GM12878 (cell line): ENCODE results near the gene ZDHHC22. TPM values are rescaled to one million over a fixed set of nuclear protein-coding genes. Genes with fewer than 3 reads are reported as not detected.

ENCODE experiments used
- CREB1 ChIP-seq: IDR thresholded peaks from 2 replicates; pipeline ENCODE4 v1.6.1; 2012; ENCODE audit warnings: low read depth, mild to moderate bottlenecking, inconsistent platforms
- CUX1 ChIP-seq: IDR thresholded peaks from 2 replicates; pipeline ENCODE4 v1.6.1; 2012; ENCODE audit warnings: improper control_type of control experiment, low read depth, low read length; ENCODE audit not compliant: insufficient replicate concordance
- E2F4 ChIP-seq: IDR thresholded peaks from 2 replicates; pipeline ENCODE4 v1.6.1; 2012; ENCODE audit warnings: low read depth, low read length, improper control_type of control experiment
- FOS ChIP-seq: IDR thresholded peaks from 3 replicates; pipeline ENCODE4 v1.6.1; 2011; ENCODE audit warnings: borderline replicate concordance; ENCODE audit not compliant: insufficient read length; ENCODE audit errors: extremely low read depth
- GATAD2B ChIP-seq: fragments of 450-650 bp; conservative IDR thresholded peaks from 2 replicates; pipeline ENCODE4 v1.6.1; 2017; ENCODE audit warnings: low read depth, mild to moderate bottlenecking, moderate library complexity
- IKZF2 ChIP-seq, 2 experiments: fragments of 450-650 bp; IDR thresholded peaks; 2 replicates each; pipeline ENCODE4 v1.6.1; 2017; ENCODE audit warnings: mild to moderate bottlenecking in 2 of 2, moderate library complexity in 2 of 2
- MYB ChIP-seq: fragments of 150-350 bp; IDR thresholded peaks from 2 replicates; pipeline ENCODE4 v1.6.1; 2014; ENCODE audit warnings: mild to moderate bottlenecking, low read depth, low read length, borderline replicate concordance
- PBX3 ChIP-seq: IDR thresholded peaks from 2 replicates; pipeline ENCODE4 v1.6.1; 2011; ENCODE audit warnings: mild to moderate bottlenecking, low read depth, low read length, moderate library complexity; ENCODE audit not compliant: insufficient replicate concordance
- SIN3A ChIP-seq: IDR thresholded peaks from 2 replicates; pipeline ENCODE4 v1.6.1; 2012; ENCODE audit warnings: low read depth, low read length, improper control_type of control experiment
- SIX5 ChIP-seq: IDR thresholded peaks from 2 replicates; pipeline ENCODE4 v1.6.1; 2011; ENCODE audit warnings: mild to moderate bottlenecking, low read depth, low read length, moderate library complexity; ENCODE audit not compliant: severe bottlenecking
- SMAD1 ChIP-seq: fragments of 450-650 bp; IDR thresholded peaks from 2 replicates; pipeline ENCODE4 v1.6.1; 2018; ENCODE audit warnings: mild to moderate bottlenecking, low read depth; ENCODE audit not compliant: partially characterized antibody
- SUZ12 ChIP-seq: fragments of 200-600 bp; sonication (generic); IDR thresholded peaks from one replicate; pipeline ENCODE4 v1.6.1; 2018; ENCODE audit warnings: antibody characterized with exemption, mild to moderate bottlenecking; ENCODE audit not compliant: unreplicated experiment
- ZBTB40 ChIP-seq: fragments of 450-650 bp; IDR thresholded peaks from 2 replicates; pipeline ENCODE4 v1.6.1; 2016; ENCODE audit warnings: mild to moderate bottlenecking, moderate library complexity, borderline replicate concordance
- polyA plus RNA-seq, 11 experiments: library from polyadenylated mRNA; depleted of rRNA in 4 of 11; unstranded in 6 of 11; stranded (reverse) in 5 of 11; fragments of >200 nt; fragmentation: Nextera tagmentation in 4 of 11; fragmentation: Illumina TruSeq in 1 of 11; extraction: Ambion mirVana in 4 of 11; extraction: Trizol in 1 of 11; gene quantifications; 1 replicate in 1 of 11; 2 replicates in 10 of 11; pipeline versions ENCODE4 v1.2.1 to v1.2.3, GENCODE V29; 2011 to 2016; ENCODE audit warnings: inconsistent platforms in 2 of 11, missing spikeins in 2 of 11, low read depth in 1 of 11
- total RNA-seq, 4 experiments: library from RNA; depleted of rRNA in 3 of 4; stranded (reverse); fragments of >200 nt in 3 of 4; fragmentation: Illumina TruSeq in 1 of 4; extraction: Trizol in 1 of 4; gene quantifications; 2 replicates each; pipeline versions ENCODE4 v1.2.1 to v1.2.3, GENCODE V29; 2013 to 2021

Gene ZDHHC22
- total and polyA plus RNA-seq, 10 of the 15 experiments (the other 5 are each of a cell fraction or from before 2014, with no cell fraction given) = 0.06 TPM; not detected in 9

- TF ChIP-seq PBX3 = no peak
- no peak for TF ChIP-seq SMAD1
- TF ChIP-seq SUZ12 = no peak
- peak; percentile 75 for TF ChIP-seq SIN3A
- peak; percentile 47 for TF ChIP-seq SIX5
- peak; percentile 57; the same call in 1 of the 2 replicates for TF ChIP-seq E2F4
- TF ChIP-seq FOS = no peak
- TF ChIP-seq ZBTB40 = peak; percentile 84; the same call in 1 of the 2 replicates
- peak; percentile 83 for TF ChIP-seq CREB1
- TF ChIP-seq MYB = no peak
- TF ChIP-seq IKZF2 (IDR thresholded peaks at IDR 0.05) = no peak; a peak in 1 of 4 replicates
- no peak; the same call in none of the 2 replicates for TF ChIP-seq GATAD2B
- peak; percentile 23 for TF ChIP-seq CUX1
These were observed 43.7 kb downstream of the ZDHHC22 start, which contains the start of gene CIPC (continued) for GRCh38 chr14:77097700-77098528.
